Mesenteric fat pad (tissue), 1 donor: ENCODE results near the gene FAP. TPM values are rescaled to one million over a fixed set of nuclear protein-coding genes. Genes with fewer than 3 reads are reported as not detected.

Experiments used
- DNase-seq: peaks from one replicate; pipeline ENCODE4 v3.0.0-alpha.2; 2020; ENCODE audit warnings: low spot score
- long read RNA-seq: library from polyadenylated mRNA; unstranded; transcript quantifications from one replicate; pipeline ENCODE4 v2.0.0, GENCODE V29; 2020
- total RNA-seq: library from RNA; stranded (reverse); fragmentation: NEBNext Ultra II Directional; extraction: Animal tissue kit (Norgen Biotek cat#: 25700); gene quantifications from one replicate; pipeline ENCODE4 v1.2.1, GENCODE V29; 2021
- donor health status: DM: yes; HTN: yes; CAD: no.

Gene FAP
- 24.7 TPM for total RNA-seq
- long read RNA-seq, transcript FAP-201 (26 exons, 2,780 nt): major isoform, 21 of 29 reads
- long read RNA-seq, partial matches to known transcripts: 3 of 29 reads
- long read RNA-seq, other reads (novel, unspliced or antisense): 5 of 29 reads

GRCh38 chr2:162243294-162243693, at the start of gene FAP:
Gene FAP, minus strand, starts transcription at chr2:162243445. Its CDS starts 118 bp downstream, at chr2:162243327.
- DNase-seq: no peak

- DNase-seq: no peak
Measured at GRCh38 chr2:162291748-162292147, 48.5 kb upstream of the FAP start.

GRCh38 chr2:162282765-162283425, 39.6 kb upstream of the FAP start:
- DNase-seq: no peak

GRCh38 chr2:162280654-162281053, 37.4 kb upstream of the FAP start:
- DNase-seq: no peak

GRCh38 chr2:162277381-162277780, 34.1 kb upstream of the FAP start:
- no peak for DNase-seq

- no peak for DNase-seq
Measured at GRCh38 chr2:162267996-162268395, 24.8 kb upstream of the FAP start.

GRCh38 chr2:162267496-162267895, 24.3 kb upstream of the FAP start:
- no peak for DNase-seq

GRCh38 chr2:162266460-162266760, 23.2 kb upstream of the FAP start:
- DNase-seq: no peak

- no peak for DNase-seq
Measured at GRCh38 chr2:162265666-162266459, 22.6 kb upstream of the FAP start.

- DNase-seq: no peak
Measured at GRCh38 chr2:162261032-162261945, 18.0 kb upstream of the FAP start.

- no peak for DNase-seq
Measured at GRCh38 chr2:162258686-162259085, 15.4 kb upstream of the FAP start.

GRCh38 chr2:162258169-162258568, 14.9 kb upstream of the FAP start:
- no peak for DNase-seq

- DNase-seq: no peak
Measured at GRCh38 chr2:162257425-162257824, 14.2 kb upstream of the FAP start.

GRCh38 chr2:162256591-162256991, 13.3 kb upstream of the FAP start:
- no peak for DNase-seq

GRCh38 chr2:162254236-162254871, 11.1 kb upstream of the FAP start:
- DNase-seq: no peak

GRCh38 chr2:162253435-162253834, 10.2 kb upstream of the FAP start:
- DNase-seq: no peak

GRCh38 chr2:162252153-162252552, 8.9 kb upstream of the FAP start:
- DNase-seq: no peak

GRCh38 chr2:162245781-162246180, 2.5 kb upstream of the FAP start:
- DNase-seq: no peak

GRCh38 chr2:162245061-162245460, 1.8 kb upstream of the FAP start:
- DNase-seq: no peak

GRCh38 chr2:162244541-162245031, 1.3 kb upstream of the FAP start:
- DNase-seq: no peak

GRCh38 chr2:162243715-162244114, 470 bp upstream of the FAP start:
- no peak for DNase-seq
